A549 (cell line): ENCODE data around the gene MORN1. TPM values are rescaled to one million over a fixed set of nuclear protein-coding genes. Genes with fewer than 3 reads are reported as not detected.

Source experiments
- ATAC-seq, 2 experiments: fragments of 200-7000 bp in 1 of 2; fragments of >200 bp in 1 of 2; cut with Nextera tagmentation in 1 of 2; cut with Tn5 transposase in 1 of 2; 3 replicates each; pipeline versions ENCODE4 v1.8.0 to v1.9.1; 2018 to 2020; ENCODE audit warnings: mild to moderate bottlenecking in 1 of 2, moderate library complexity in 1 of 2
- CTCF ChIA-PET: fragments of 300-600 bp; sonication (Branson Sonifier 250); formaldehyde crosslinking; extraction: SDS; loops from one replicate; lab custom pipeline; 2021; ENCODE audit warnings: antibody characterized with exemption, inconsistent platforms; lab: Yijun Ruan, JAX
- POLR2A ChIA-PET: fragments of 350-600 bp; formaldehyde crosslinking; extraction: SDS; loops from one replicate; lab custom pipeline; 2021; ENCODE audit warnings: antibody characterized with exemption, inconsistent platforms; lab: Yijun Ruan, JAX
- DNase-seq, 2 experiments: peaks; one replicate each; pipeline versions ENCODE4 v3.0.0 to v3.0.0-alpha.2; 2011 to 2016; ENCODE audit warnings: low read depth in 1 of 2, low spot score in 1 of 2
- FAIRE-seq: peaks from 2 replicates; lab custom pipeline; 2011; peaks lifted over from hg19 to GRCh38; lab: Jason Lieb, UNC
- H3K27ac ChIP-seq, 2 experiments: fragments of >200 bp; sonication (Bioruptor Twin); formaldehyde crosslinking; 3 replicates each; pipeline ENCODE4 v1.5.1; 2016 to 2017
- H3K4me1 ChIP-seq: fragments of >200 bp; sonication (Bioruptor Twin); formaldehyde crosslinking; 3 replicates; pipeline ENCODE4 v1.6.1; 2016
- H3K4me2 ChIP-seq: fragments of >200 bp; sonication (Bioruptor Twin); formaldehyde crosslinking; 3 replicates; pipeline ENCODE4 v1.6.1; 2016
- H3K4me3 ChIP-seq: fragments of >200 bp; sonication (Bioruptor Twin); formaldehyde crosslinking; 3 replicates; pipeline ENCODE4 v1.5.1; 2016
- H3K9me3 ChIP-seq: fragments of >200 bp; sonication (Bioruptor Twin); formaldehyde crosslinking; 3 replicates; pipeline ENCODE4 v1.6.1; 2016
- BHLHE40 ChIP-seq: IDR thresholded peaks from 2 replicates; pipeline ENCODE4 v1.6.1; 2012; ENCODE audit warnings: low read depth, low read length, inconsistent platforms
- CBX8 ChIP-seq: fragments of 200-600 bp; sonication (generic); IDR thresholded peaks from 2 replicates; pipeline ENCODE4 v1.6.1; 2016
- CEBPB ChIP-seq, 2 experiments: fragments of >200 bp in 1 of 2; sonication (Bioruptor Twin) in 1 of 2; formaldehyde crosslinking in 1 of 2; IDR thresholded peaks; 2 replicates each; pipeline ENCODE4 v1.6.1; 2012 to 2016
- CHD2 ChIP-seq: fragments of 150-350 bp; IDR thresholded peaks from 2 replicates; pipeline ENCODE4 v1.6.1; 2014; ENCODE audit warnings: low read length; ENCODE audit not compliant: partially characterized antibody
- FOSB ChIP-seq: fragments of 250-450 bp; sonication (Bioruptor Pico); IDR thresholded peaks from 2 replicates; pipeline ENCODE4 v1.5.0; 2020; ENCODE audit warnings: mild to moderate bottlenecking, moderate library complexity
- GATA3 ChIP-seq: IDR thresholded peaks from 2 replicates; pipeline ENCODE4 v1.6.1; 2012; ENCODE audit warnings: borderline replicate concordance
- HDAC2 ChIP-seq: fragments of 200-600 bp; sonication (generic); IDR thresholded peaks from 2 replicates; pipeline ENCODE4 v1.6.1; 2016
- HOXB13 ChIP-seq: fragments of 250-450 bp; sonication (Bioruptor Pico); IDR thresholded peaks from 2 replicates; pipeline ENCODE4 v1.5.0; 2020; ENCODE audit warnings: low read depth, mild to moderate bottlenecking, moderate library complexity
- JUNB ChIP-seq: fragments of >200 bp; sonication (Bioruptor Twin); formaldehyde crosslinking; IDR thresholded peaks from 2 replicates; pipeline ENCODE4 v1.6.1; 2016
- KDM1A ChIP-seq: fragments of 200-600 bp; sonication (generic); IDR thresholded peaks from 2 replicates; pipeline ENCODE4 v1.6.1; 2016; ENCODE audit warnings: low read depth, mild to moderate bottlenecking
- KDM5A ChIP-seq: fragments of 200-600 bp; sonication (generic); IDR thresholded peaks from 2 replicates; pipeline ENCODE4 v1.6.1; 2016; ENCODE audit warnings: antibody characterized with exemption, mild to moderate bottlenecking
- MAFK ChIP-seq: fragments of 450-650 bp; IDR thresholded peaks from 2 replicates; pipeline ENCODE4 v1.6.1; 2014; ENCODE audit not compliant: partially characterized antibody
- NFE2L2 ChIP-seq: fragments of 150-350 bp; conservative IDR thresholded peaks from 2 replicates; pipeline ENCODE4 v1.6.1; 2014; ENCODE audit warnings: low read length
- NPAS2 ChIP-seq: fragments of 250-450 bp; sonication (Bioruptor Pico); IDR thresholded peaks from 2 replicates; pipeline ENCODE4 v1.8.0; 2022; ENCODE audit warnings: mild to moderate bottlenecking, moderate library complexity, borderline replicate concordance
- NR3C1 ChIP-seq: fragments of >200 bp; sonication (Bioruptor Twin); formaldehyde crosslinking; IDR thresholded peaks from 3 replicates; pipeline ENCODE4 v1.6.1; 2017
- POLR2A ChIP-seq: IDR thresholded peaks from 2 replicates; pipeline ENCODE4 v1.6.1; 2012; ENCODE audit warnings: mild to moderate bottlenecking, low read length
- POLR2AphosphoS2 ChIP-seq: conservative IDR thresholded peaks from 2 replicates; pipeline ENCODE4 v1.6.1; 2012; ENCODE audit warnings: low read length, improper control_type of control experiment, inconsistent platforms
- RFX5 ChIP-seq: fragments of 450-650 bp; IDR thresholded peaks from 2 replicates; pipeline ENCODE4 v1.7.1; 2014; ENCODE audit warnings: antibody characterized with exemption, mild to moderate bottlenecking, moderate library complexity
- RNF2 ChIP-seq: fragments of 200-600 bp; sonication (generic); IDR thresholded peaks from 2 replicates; pipeline ENCODE4 v1.6.1; 2016; ENCODE audit warnings: low read depth, mild to moderate bottlenecking, antibody characterized with exemption, moderate library complexity, borderline replicate concordance
- ZC3H11A ChIP-seq: fragments of 450-650 bp; IDR thresholded peaks from 2 replicates; pipeline ENCODE4 v1.6.1; 2014; ENCODE audit warnings: antibody characterized with exemption, mild to moderate bottlenecking
- ZFP36 ChIP-seq: fragments of 450-650 bp; IDR thresholded peaks from 2 replicates; pipeline ENCODE4 v1.6.1; 2014; ENCODE audit warnings: borderline replicate concordance; ENCODE audit not compliant: partially characterized antibody
- ZNF302 ChIP-seq: fragments of 250-450 bp; sonication (Bioruptor Pico); IDR thresholded peaks from 2 replicates; pipeline ENCODE4 v1.9.0; 2021; ENCODE audit warnings: inconsistent platforms, mild to moderate bottlenecking, moderate library complexity
- WGBS: methylation state at CpG from one replicate; pipeline ENCODE4 v1.1.6; 2017; ENCODE audit errors: missing lambda C conversion rate; 5-methylcytosine and 5-hydroxymethylcytosine counted together
- polyA plus RNA-seq, 4 experiments: library from polyadenylated mRNA; depleted of rRNA in 3 of 4; stranded (reverse); fragments of >200 nt; fragmentation: RNase III in 1 of 4; extraction: RNeasy Plus Mini Kit Qiagen cat#74134 plus additional on column Dnase treatment in 1 of 4; gene quantifications; 2 replicates in 3 of 4; 3 replicates in 1 of 4; pipeline ENCODE4 v1.2.3, GENCODE V29; 2011 to 2017
- TF ChIP-seq, protein P1 (sequence below): IDR thresholded peaks from 2 replicates; pipeline ENCODE4 v1.6.1; 2012; ENCODE audit warnings: low read depth, borderline replicate concordance
- TF ChIP-seq, protein P2 (sequence below): fragments of 200-600 bp; sonication (generic); IDR thresholded peaks from 2 replicates; pipeline ENCODE4 v1.6.1; 2016; ENCODE audit warnings: antibody characterized with exemption, mild to moderate bottlenecking, moderate library complexity
- TF ChIP-seq, protein P3 (sequence below): IDR thresholded peaks from 2 replicates; pipeline ENCODE4 v1.6.1; 2012
- TF ChIP-seq, protein P4 (sequence below): fragments of >200 bp; sonication (Bioruptor Twin); formaldehyde crosslinking; IDR thresholded peaks from 3 replicates; pipeline ENCODE4 v1.6.1; 2016
- TF ChIP-seq, protein P5 (sequence below): fragments of 150-350 bp; IDR thresholded peaks from 2 replicates; pipeline ENCODE4 v1.6.1; 2014; ENCODE audit warnings: low read depth, mild to moderate bottlenecking, low read length

Gene MORN1
- polyA plus RNA-seq, 2 of the 4 experiments (the other 2 are of a cell fraction), result 6.9 to 8.9 TPM

DNA sequence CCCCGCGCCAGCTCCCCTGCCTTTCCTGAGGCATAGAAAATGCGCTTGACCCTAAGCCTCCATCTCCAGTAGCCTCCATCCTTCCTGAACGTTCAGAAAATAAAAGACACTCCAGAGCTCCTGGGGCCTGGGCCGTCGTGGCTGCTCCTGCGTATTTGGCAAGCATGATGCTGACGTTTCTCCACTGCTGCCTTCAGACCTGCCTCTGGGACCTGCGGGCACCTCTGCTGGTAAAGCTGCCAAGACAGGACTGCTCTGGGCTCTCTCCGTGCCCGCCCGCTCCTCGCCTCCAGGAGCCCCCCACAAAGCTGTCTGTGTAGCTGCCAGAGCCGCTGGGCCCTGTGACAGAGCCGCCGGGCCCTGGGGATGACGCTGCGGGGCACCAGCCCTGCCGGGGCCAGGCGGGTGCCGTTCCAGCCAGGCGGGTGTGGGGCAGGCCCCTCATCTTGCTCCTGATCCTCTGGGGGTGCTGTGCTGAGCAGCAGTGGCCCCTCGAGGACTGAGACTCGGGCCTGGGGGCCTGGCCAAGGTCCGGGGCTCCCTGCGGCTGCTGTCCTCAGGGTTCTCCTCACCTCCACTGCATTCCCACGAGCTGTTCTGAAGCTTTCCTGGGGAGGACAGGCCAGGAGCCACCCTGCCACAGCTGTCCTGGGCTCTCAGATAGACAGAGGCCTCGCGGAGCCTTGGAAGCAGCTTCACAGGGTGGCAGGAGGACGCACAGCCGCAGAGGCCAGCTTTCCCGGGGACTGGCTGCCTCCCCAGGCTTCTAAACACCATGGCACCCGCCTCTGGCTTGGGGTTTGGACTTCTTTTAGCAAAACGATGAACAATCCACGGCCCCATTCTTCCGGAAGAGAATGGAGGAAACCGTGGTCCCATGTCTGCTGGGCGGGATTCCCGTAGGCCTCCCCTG lies 48.1 kb downstream of the MORN1 start:
- Histone ChIP-seq H3K4me3 (no peak overlapping the region), H3K4me1 (no peaks in the 10 kb centered on the region), H3K9me3 (no peaks in the 10 kb centered on the region), H3K4me2 (no peak overlapping the region), H3K27ac (no peak overlapping the region)
- ChIA-PET POLR2A (no interaction called here), CTCF (interaction anchor here (0.6 to 1.1 kb wide), 2 partner anchors 148 to 376 kb away, joined by 3 read pairs; no protein-coding TSS in a partner anchor)
- no peak for ATAC-seq
- TF ChIP-seq KDM1A, result no peak
- no peak for TF ChIP-seq JUNB
- TF ChIP-seq, protein P1, sequence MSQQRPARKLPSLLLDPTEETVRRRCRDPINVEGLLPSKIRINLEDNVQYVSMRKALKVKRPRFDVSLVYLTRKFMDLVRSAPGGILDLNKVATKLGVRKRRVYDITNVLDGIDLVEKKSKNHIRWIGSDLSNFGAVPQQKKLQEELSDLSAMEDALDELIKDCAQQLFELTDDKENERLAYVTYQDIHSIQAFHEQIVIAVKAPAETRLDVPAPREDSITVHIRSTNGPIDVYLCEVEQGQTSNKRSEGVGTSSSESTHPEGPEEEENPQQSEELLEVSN, result no peak
- no peak for TF ChIP-seq HOXB13 (CRISPR knock-in tag)
- no peak for TF ChIP-seq ZNF302
- no peak for TF ChIP-seq ZFP36
- TF ChIP-seq, protein P2, sequence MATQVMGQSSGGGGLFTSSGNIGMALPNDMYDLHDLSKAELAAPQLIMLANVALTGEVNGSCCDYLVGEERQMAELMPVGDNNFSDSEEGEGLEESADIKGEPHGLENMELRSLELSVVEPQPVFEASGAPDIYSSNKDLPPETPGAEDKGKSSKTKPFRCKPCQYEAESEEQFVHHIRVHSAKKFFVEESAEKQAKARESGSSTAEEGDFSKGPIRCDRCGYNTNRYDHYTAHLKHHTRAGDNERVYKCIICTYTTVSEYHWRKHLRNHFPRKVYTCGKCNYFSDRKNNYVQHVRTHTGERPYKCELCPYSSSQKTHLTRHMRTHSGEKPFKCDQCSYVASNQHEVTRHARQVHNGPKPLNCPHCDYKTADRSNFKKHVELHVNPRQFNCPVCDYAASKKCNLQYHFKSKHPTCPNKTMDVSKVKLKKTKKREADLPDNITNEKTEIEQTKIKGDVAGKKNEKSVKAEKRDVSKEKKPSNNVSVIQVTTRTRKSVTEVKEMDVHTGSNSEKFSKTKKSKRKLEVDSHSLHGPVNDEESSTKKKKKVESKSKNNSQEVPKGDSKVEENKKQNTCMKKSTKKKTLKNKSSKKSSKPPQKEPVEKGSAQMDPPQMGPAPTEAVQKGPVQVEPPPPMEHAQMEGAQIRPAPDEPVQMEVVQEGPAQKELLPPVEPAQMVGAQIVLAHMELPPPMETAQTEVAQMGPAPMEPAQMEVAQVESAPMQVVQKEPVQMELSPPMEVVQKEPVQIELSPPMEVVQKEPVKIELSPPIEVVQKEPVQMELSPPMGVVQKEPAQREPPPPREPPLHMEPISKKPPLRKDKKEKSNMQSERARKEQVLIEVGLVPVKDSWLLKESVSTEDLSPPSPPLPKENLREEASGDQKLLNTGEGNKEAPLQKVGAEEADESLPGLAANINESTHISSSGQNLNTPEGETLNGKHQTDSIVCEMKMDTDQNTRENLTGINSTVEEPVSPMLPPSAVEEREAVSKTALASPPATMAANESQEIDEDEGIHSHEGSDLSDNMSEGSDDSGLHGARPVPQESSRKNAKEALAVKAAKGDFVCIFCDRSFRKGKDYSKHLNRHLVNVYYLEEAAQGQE, result no peak
- no peak for TF ChIP-seq ZC3H11A
- TF ChIP-seq BHLHE40, result no peak
- TF ChIP-seq GATA3, result no peak
- TF ChIP-seq MAFK, result no peak
- no peak for TF ChIP-seq POLR2A
- TF ChIP-seq NFE2L2, result no peak
- TF ChIP-seq HDAC2, result no peak
- TF ChIP-seq NR3C1, result no peak
- no peak for TF ChIP-seq POLR2AphosphoS2
- TF ChIP-seq KDM5A, result no peak
- no peak for TF ChIP-seq CEBPB (IDR thresholded peaks at IDR 0.05)
- no peak for TF ChIP-seq FOSB (CRISPR knock-in tag)
- TF ChIP-seq, protein P3, sequence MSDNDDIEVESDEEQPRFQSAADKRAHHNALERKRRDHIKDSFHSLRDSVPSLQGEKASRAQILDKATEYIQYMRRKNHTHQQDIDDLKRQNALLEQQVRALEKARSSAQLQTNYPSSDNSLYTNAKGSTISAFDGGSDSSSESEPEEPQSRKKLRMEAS, result no peak
- DNase-seq, result no peak
- WGBS, result 73% methylated on average over 13 of the region's 39 CpGs
- no peak for FAIRE-seq

DNA sequence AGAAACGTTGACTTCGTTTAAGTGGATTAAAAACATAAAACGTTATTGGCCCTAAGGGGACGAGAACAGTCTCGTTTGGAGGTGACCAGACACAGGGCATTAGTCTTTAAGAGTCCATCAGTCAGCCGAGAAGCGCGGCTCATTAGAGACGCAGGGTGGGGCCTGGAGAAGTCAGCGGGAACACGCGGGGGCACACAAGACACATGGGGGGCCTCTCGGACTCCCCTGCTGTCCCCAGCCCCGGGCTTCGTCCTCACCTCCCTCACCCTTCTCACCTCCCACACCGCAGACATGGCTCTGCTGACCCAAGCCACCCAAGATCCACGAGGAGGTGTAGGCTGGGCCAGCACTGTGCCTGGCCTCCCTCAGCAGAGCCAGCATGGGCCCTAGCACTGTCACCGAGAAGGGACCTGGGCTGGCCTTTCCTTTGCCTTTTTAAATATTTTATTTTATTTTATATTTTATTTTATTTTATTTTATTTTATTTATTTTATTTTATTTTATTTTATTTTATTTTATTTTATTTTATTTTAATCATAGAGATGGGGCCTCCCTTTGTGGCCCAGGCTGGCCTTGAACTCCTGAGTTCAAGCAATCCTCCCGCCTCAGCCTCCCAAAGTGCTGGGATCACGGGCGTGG lies 48.9 kb downstream of the MORN1 start:
- DNase-seq (no peak), ATAC-seq (no peak), FAIRE-seq (no peak)
- no peaks in the 10 kb centered on the region for H3K4me1 ChIP-seq
- ChIA-PET CTCF (interaction anchor here (1.1 kb wide), 1 partner anchor 147 kb away, joined by 3 read pairs; no protein-coding TSS in a partner anchor), POLR2A (no interaction called here)
- TF ChIP-seq, protein P1, result no peak
- TF ChIP-seq HDAC2 (no peak), RNF2 (no peak), NPAS2 (CRISPR knock-in tag) (no peak), CHD2 (no peak), RFX5 (no peak), CBX8 (no peak), MAFK (no peak), NR3C1 (no peak)
- TF ChIP-seq, protein P4, sequence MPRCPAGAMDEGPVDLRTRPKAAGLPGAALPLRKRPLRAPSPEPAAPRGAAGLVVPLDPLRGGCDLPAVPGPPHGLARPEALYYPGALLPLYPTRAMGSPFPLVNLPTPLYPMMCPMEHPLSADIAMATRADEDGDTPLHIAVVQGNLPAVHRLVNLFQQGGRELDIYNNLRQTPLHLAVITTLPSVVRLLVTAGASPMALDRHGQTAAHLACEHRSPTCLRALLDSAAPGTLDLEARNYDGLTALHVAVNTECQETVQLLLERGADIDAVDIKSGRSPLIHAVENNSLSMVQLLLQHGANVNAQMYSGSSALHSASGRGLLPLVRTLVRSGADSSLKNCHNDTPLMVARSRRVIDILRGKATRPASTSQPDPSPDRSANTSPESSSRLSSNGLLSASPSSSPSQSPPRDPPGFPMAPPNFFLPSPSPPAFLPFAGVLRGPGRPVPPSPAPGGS, result no peak
- TF ChIP-seq, protein P3, result no peak
- TF ChIP-seq, protein P5, sequence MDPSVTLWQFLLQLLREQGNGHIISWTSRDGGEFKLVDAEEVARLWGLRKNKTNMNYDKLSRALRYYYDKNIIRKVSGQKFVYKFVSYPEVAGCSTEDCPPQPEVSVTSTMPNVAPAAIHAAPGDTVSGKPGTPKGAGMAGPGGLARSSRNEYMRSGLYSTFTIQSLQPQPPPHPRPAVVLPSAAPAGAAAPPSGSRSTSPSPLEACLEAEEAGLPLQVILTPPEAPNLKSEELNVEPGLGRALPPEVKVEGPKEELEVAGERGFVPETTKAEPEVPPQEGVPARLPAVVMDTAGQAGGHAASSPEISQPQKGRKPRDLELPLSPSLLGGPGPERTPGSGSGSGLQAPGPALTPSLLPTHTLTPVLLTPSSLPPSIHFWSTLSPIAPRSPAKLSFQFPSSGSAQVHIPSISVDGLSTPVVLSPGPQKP, result no peak
- no peak overlapping the region for H3K27ac ChIP-seq
- no peaks in the 10 kb centered on the region for H3K9me3 ChIP-seq
- whole genome bisulfite sequencing, result 78% methylated on average over 21 of the region's 21 CpGs
- no peak overlapping the region for H3K4me2 ChIP-seq
- H3K4me3 ChIP-seq, result no peak overlapping the region
